GM10266 (cell line): Measurements from ENCODE around the gene ACVRL1.

Experiments used
- DNase-seq: peaks from one replicate; pipeline ENCODE4 v3.0.0; 2012; ENCODE audit errors: extremely low spot score
- CTCF ChIP-seq: IDR thresholded peaks from 2 replicates; pipeline ENCODE4 v1.5.1; 2012; ENCODE audit warnings: mild to moderate bottlenecking, low read depth; ENCODE audit not compliant: control insufficient read depth, insufficient read depth; ENCODE audit errors: missing control alignments

Gene ACVRL1

GRCh38 chr12:51972849-51973273 is 65.6 kb downstream of the ACVRL1 start:
- DNase-seq: no peak
- no peak for TF ChIP-seq CTCF
